K562 (cell line): ENCODE data around the gene EGFL7. TPM values are rescaled to one million over a fixed set of nuclear protein-coding genes. Genes with fewer than 3 reads are reported as not detected.

Experiments
- ATAC-seq: fragments of 200-7000 bp; cut with Tn5 transposase; 3 replicates; pipeline ENCODE4 v1.9.1; 2020; ENCODE audit warnings: moderate library complexity
- BruUV-seq: library from RNA; stranded (reverse); fragments of 400-500 nt; replicated peaks from 2 replicates; lab custom pipeline; 2021; lab: Mats Ljungman, UMichigan
- CTCF ChIA-PET: fragments of 300-600 bp; formaldehyde crosslinking; extraction: SDS; loops from one replicate; lab custom pipeline; 2021; ENCODE audit warnings: low intra/inter-chr PET ratio; lab: Yijun Ruan, JAX
- POLR2A ChIA-PET: fragments of 300-600, 350-650 bp; sonication (Branson Sonifier 250); formaldehyde crosslinking; extraction: SDS; loops from one replicate; lab custom pipeline; 2021; ENCODE audit warnings: antibody characterized with exemption, inconsistent platforms; lab: Yijun Ruan, JAX
- DNase-seq, 4 experiments: peaks; one replicate each; pipeline versions ENCODE4 v3.0.0 to v3.0.0-alpha.2; 2011 to 2018; ENCODE audit warnings: low spot score in 3 of 4, mixed read lengths in 3 of 4; ENCODE audit errors: extremely low read depth in 1 of 4
- FAIRE-seq: peaks from 2 replicates; lab custom pipeline; 2011; peaks lifted over from hg19 to GRCh38; lab: Jason Lieb, UNC
- H2AFZ ChIP-seq: 2 replicates; pipeline ENCODE4 v1.6.0; 2011; ENCODE audit warnings: low read depth, low read length, control low read depth, inconsistent platforms
- H3K27ac ChIP-seq: fragments of 200-600 bp; 3 replicates; pipeline ENCODE4 v1.8.0; 2011; ENCODE audit warnings: low read depth, mild to moderate bottlenecking, control low read depth, inconsistent platforms, low read length, moderate library complexity, mixed read lengths; ENCODE audit errors: extremely low read depth
- H3K27me3 ChIP-seq, 2 experiments: fragments of 300-600 bp in 1 of 2; 2 replicates in 1 of 2; 3 replicates in 1 of 2; pipeline versions ENCODE4 v1.6.0 to v1.8.0; 2011; ENCODE audit warnings: inconsistent platforms in 2 of 2, low read length in 2 of 2, mild to moderate bottlenecking in 1 of 2, mixed read lengths in 1 of 2, moderate library complexity in 1 of 2; ENCODE audit not compliant: control insufficient read depth in 2 of 2, insufficient read depth in 2 of 2
- H3K36me3 ChIP-seq: fragments of 300-600 bp; 3 replicates; pipeline ENCODE4 v1.8.0; 2011; ENCODE audit warnings: mild to moderate bottlenecking, low read length, inconsistent platforms; ENCODE audit not compliant: control insufficient read depth, insufficient read depth
- H3K4me1 ChIP-seq, 2 experiments: fragments of 200-600 bp in 1 of 2; replicated peaks in 1 of 2; 2 replicates in 1 of 2; 3 replicates in 1 of 2; pipeline versions ENCODE4 v1.5.1 to v1.8.0; 2011; ENCODE audit warnings: inconsistent platforms in 2 of 2, low read length in 2 of 2, mild to moderate bottlenecking in 1 of 2, mixed read lengths in 1 of 2, moderate library complexity in 1 of 2; ENCODE audit not compliant: control insufficient read depth in 2 of 2, insufficient read depth in 2 of 2
- H3K4me2 ChIP-seq: 2 replicates; pipeline ENCODE4 v1.6.1; 2011; ENCODE audit warnings: low read length, control low read depth, inconsistent platforms, mixed read lengths; ENCODE audit not compliant: insufficient read depth
- H3K4me3 ChIP-seq: fragments of 200-600 bp; sonication (generic), shearing (Covaris generic); 2 replicates; pipeline ENCODE4 v1.5.1; 2016; ENCODE audit warnings: control low read depth, inconsistent platforms
- H3K79me2 ChIP-seq: fragments of 200-600 bp; 3 replicates; pipeline ENCODE4 v1.8.0; 2011; ENCODE audit warnings: low read length, inconsistent platforms; ENCODE audit not compliant: control insufficient read depth, insufficient read depth
- H3K9ac ChIP-seq, 2 experiments: 2 replicates each; pipeline versions ENCODE4 v1.6.0 to v1.6.1; 2011; ENCODE audit warnings: low read depth in 2 of 2, low read length in 2 of 2, control low read depth in 1 of 2, inconsistent platforms in 1 of 2, mild to moderate bottlenecking in 1 of 2, mixed read lengths in 1 of 2; ENCODE audit not compliant: insufficient read depth in 1 of 2
- H3K9me1 ChIP-seq: one replicate; pipeline ENCODE4 v1.6.0; 2011; ENCODE audit warnings: inconsistent platforms, mild to moderate bottlenecking, low read length, moderate library complexity; ENCODE audit not compliant: control insufficient read depth, insufficient read depth
- H3K9me3 ChIP-seq: replicated peaks from 2 replicates; pipeline ENCODE4 v1.5.1; 2011; ENCODE audit warnings: low read depth, low read length, inconsistent platforms; ENCODE audit not compliant: control insufficient read depth, insufficient read depth
- H4K20me1 ChIP-seq: replicated peaks from 2 replicates; pipeline ENCODE4 v1.6.1; 2011; ENCODE audit warnings: low read length, inconsistent platforms, mixed read lengths; ENCODE audit not compliant: control insufficient read depth, insufficient read depth
- CBX3 ChIP-seq, 2 experiments: IDR thresholded peaks; 1 replicate in 1 of 2; 2 replicates in 1 of 2; pipeline ENCODE4 v1.6.1; 2012; ENCODE audit warnings: inconsistent platforms in 2 of 2, low read length in 2 of 2, borderline replicate concordance in 1 of 2, control low read depth in 1 of 2
- CEBPB ChIP-seq: fragments of 450-650 bp; IDR thresholded peaks from 2 replicates; pipeline ENCODE4 v1.6.1; 2016; ENCODE audit warnings: missing genetic modification characterization, missing compliant biosample characterization
- GTF2E2 ChIP-seq: fragments of 200-800 bp; sonication (Bioruptor generic); IDR thresholded peaks from 2 replicates; pipeline ENCODE4 v1.6.1; 2016; ENCODE audit warnings: missing genetic modification characterization, missing compliant biosample characterization
- HIVEP1 ChIP-seq: fragments of 250-450 bp; sonication (Bioruptor Pico); IDR thresholded peaks from 2 replicates; pipeline ENCODE4 v1.4.0; 2020; ENCODE audit warnings: mild to moderate bottlenecking
- HNRNPUL1 ChIP-seq: fragments of 200-400 bp; formaldehyde crosslinking; IDR thresholded peaks from 2 replicates; pipeline ENCODE4 v1.6.1; 2017; ENCODE audit warnings: low read length
- MECOM ChIP-seq: fragments of 250-450 bp; sonication (Bioruptor Pico); IDR thresholded peaks from 2 replicates; pipeline ENCODE4 v1.8.0; 2022; ENCODE audit warnings: inconsistent platforms
- PYGO2 ChIP-seq: fragments of 450-650 bp; IDR thresholded peaks from 2 replicates; pipeline ENCODE4 v1.6.1; 2016; ENCODE audit warnings: mild to moderate bottlenecking, missing genetic modification characterization, moderate library complexity, missing compliant biosample characterization
- RAD21 ChIP-seq, 2 experiments: fragments of 250-450 bp in 1 of 2; fragments of 450-650 bp in 1 of 2; sonication (Bioruptor Pico) in 1 of 2; formaldehyde crosslinking in 1 of 2; IDR thresholded peaks in 1 of 2; conservative IDR thresholded peaks in 1 of 2; 2 replicates each; pipeline versions ENCODE4 v1.4.0 to v1.8.0; 2020 to 2022; ENCODE audit warnings: mild to moderate bottlenecking in 2 of 2, moderate library complexity in 1 of 2
- RFX1 ChIP-seq: fragments of 450-650 bp; IDR thresholded peaks from 2 replicates; pipeline ENCODE4 v1.6.1; 2016; ENCODE audit warnings: mild to moderate bottlenecking, moderate library complexity
- SIN3A ChIP-seq, 2 experiments: fragments of 150-350 bp in 1 of 2; IDR thresholded peaks; 2 replicates each; pipeline ENCODE4 v1.6.1; 2011 to 2016; ENCODE audit warnings: borderline replicate concordance in 2 of 2, low read depth in 2 of 2, low read length in 2 of 2, mild to moderate bottlenecking in 2 of 2, moderate library complexity in 2 of 2; ENCODE audit not compliant: control insufficient read depth in 1 of 2
- TCF7 ChIP-seq: sonication (generic); IDR thresholded peaks from 2 replicates; pipeline ENCODE4 v1.6.1; 2016; ENCODE audit warnings: antibody characterized with exemption, borderline replicate concordance
- TEAD1 ChIP-seq, 2 experiments: fragments of 450-650 bp in 1 of 2; sonication (generic) in 1 of 2; formaldehyde crosslinking; IDR thresholded peaks; 2 replicates each; pipeline versions ENCODE4 v1.4.0 to v1.8.0; 2020 to 2022; ENCODE audit warnings: mild to moderate bottlenecking in 2 of 2, missing genetic modification reagents in 1 of 2
- ZC3H4 ChIP-seq: sonication (generic); formaldehyde crosslinking; IDR thresholded peaks from 2 replicates; pipeline ENCODE4 v1.9.0; 2021; ENCODE audit warnings: missing genetic modification reagents, borderline replicate concordance
- WGBS: fragments of 100-300 bp; shearing (Covaris generic); methylation state at CpG from one replicate; pipeline ENCODE4 v1.1.6; 2016; ENCODE audit warnings: low coverage, mixed read lengths; ENCODE audit not compliant: insufficient coverage; ENCODE audit errors: missing lambda C conversion rate; 5-methylcytosine and 5-hydroxymethylcytosine counted together
- in situ Hi-C: fragments of 300-500 bp; cut with MboI; formaldehyde crosslinking; loops from 4 replicates; pipeline ENCODE4 v1.15.0; 2018; ENCODE audit warnings: inconsistent platforms, mixed read lengths
- intact Hi-C: fragments of 100-400 bp; cut with micrococcal nuclease; formaldehyde crosslinking; loops from 2 replicates; pipeline ENCODE4 v1.14.2; 2022
- polyA plus RNA-seq, 8 experiments: library from polyadenylated mRNA; depleted of rRNA in 4 of 8; stranded (reverse) in 5 of 8; unstranded in 3 of 8; fragments of >200 nt; fragmentation: Nextera tagmentation in 2 of 8; fragmentation: Illumina TruSeq in 1 of 8; extraction: Ambion mirVana in 2 of 8; extraction: Trizol in 1 of 8; gene quantifications; 2 replicates each; pipeline versions ENCODE4 v1.2.1 to v1.2.3, GENCODE V29; 2011 to 2014; ENCODE audit warnings: inconsistent platforms in 1 of 8, missing spikeins in 1 of 8
- total RNA-seq, 7 experiments: library from RNA; depleted of rRNA in 6 of 7; stranded (reverse); fragments of >200 nt in 6 of 7; fragmentation: Illumina TruSeq in 2 of 7; extraction: Trizol in 2 of 7; gene quantifications; 2 replicates each; pipeline versions ENCODE4 v1.2.1 to v1.2.3, GENCODE V29; 2011 to 2021; ENCODE audit warnings: low replicate concordance in 1 of 7
- TF ChIP-seq, protein P1 (sequence below): sonication (generic); formaldehyde crosslinking; IDR thresholded peaks from 2 replicates; pipeline ENCODE4 v1.8.0; 2022; ENCODE audit warnings: mild to moderate bottlenecking, missing genetic modification reagents

The EGFL7 gene
- total and polyA plus RNA-seq, 9 of the 15 experiments (the other 6 are each of a cell fraction or from before 2014, with no cell fraction given) = 1.5 to 286 (median 55.5) TPM

DNA sequence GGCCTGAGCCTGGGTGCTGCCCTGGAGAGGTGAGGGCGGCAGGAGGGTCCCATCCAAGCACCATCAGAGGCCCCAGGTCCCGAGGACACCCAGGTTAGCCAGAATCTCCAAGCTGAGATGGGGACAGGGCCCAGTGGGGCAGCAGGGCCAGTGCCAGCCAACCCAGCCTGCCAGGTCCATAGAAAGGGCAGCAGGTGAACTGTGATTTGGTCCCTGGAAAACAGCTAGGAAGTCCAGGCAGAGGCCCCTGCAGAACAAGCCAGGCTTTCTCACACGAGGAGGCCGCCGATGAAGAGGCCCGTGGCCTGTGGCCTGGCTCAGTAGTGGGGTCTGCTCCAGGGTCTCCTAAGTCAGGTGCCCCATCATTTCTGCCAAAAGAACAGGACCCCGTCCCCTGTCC is 22.5 kb downstream of the EGFL7 start:
- DNase-seq (no peak), FAIRE-seq (no peak), ATAC-seq (no peak)
- Histone ChIP-seq H3K4me2 (no peak overlapping the region), H3K9ac (peak overlapping the region in 1 of 2 experiments; percentile 98; a peak in 2 of 4 replicates), H3K79me2 (peaks cover 57% of the 10 kb centered on the region), H2AFZ (no peak overlapping the region), H4K20me1 (peaks cover 6% of the 10 kb centered on the region; the same call in 1 of the 2 replicates), H3K27me3 (no peaks in the 10 kb centered on the region), H3K4me1 (peaks cover 6 to 77% of the 10 kb centered on the region in 2 experiments; a peak in 4 of 5 replicates), H3K9me3 (no peaks in the 10 kb centered on the region), H3K36me3 (peaks cover 20% of the 10 kb centered on the region; the same call in 1 of the 3 replicates), H3K4me3 (no peak overlapping the region), H3K9me1 (peaks cover 6% of the 10 kb centered on the region), H3K27ac (no peak overlapping the region)
- BruUV-seq = no TSS peak
- CTCF ChIA-PET = no interaction called here
- WGBS = 82% methylated on average over 7 of the region's 7 CpGs
- TF ChIP-seq ZC3H4 = no peak
- TF ChIP-seq MECOM (CRISPR knock-in tag) = no peak
- no peak for TF ChIP-seq PYGO2 (tag)
- TF ChIP-seq TEAD1 (CRISPR knock-in tag; IDR thresholded peaks at IDR 0.05) = no peak
- no peak for TF ChIP-seq CBX3 (IDR thresholded peaks at IDR 0.05; ENCODE audit: borderline replicate concordance in 1 of 2, low read length in 2 of 2)
- TF ChIP-seq TCF7 = no peak
- no peak for TF ChIP-seq RFX1
- TF ChIP-seq GTF2E2 (tag) = no peak
- TF ChIP-seq, protein P1, sequence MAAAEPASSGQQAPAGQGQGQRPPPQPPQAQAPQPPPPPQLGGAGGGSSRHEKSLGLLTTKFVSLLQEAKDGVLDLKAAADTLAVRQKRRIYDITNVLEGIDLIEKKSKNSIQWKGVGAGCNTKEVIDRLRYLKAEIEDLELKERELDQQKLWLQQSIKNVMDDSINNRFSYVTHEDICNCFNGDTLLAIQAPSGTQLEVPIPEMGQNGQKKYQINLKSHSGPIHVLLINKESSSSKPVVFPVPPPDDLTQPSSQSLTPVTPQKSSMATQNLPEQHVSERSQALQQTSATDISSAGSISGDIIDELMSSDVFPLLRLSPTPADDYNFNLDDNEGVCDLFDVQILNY = no peak
- no peak for TF ChIP-seq HNRNPUL1
- no peak for TF ChIP-seq HIVEP1 (CRISPR knock-in tag)
- TF ChIP-seq CEBPB (tag) = no peak
- no peak for TF ChIP-seq SIN3A (IDR thresholded peaks at IDR 0.05; ENCODE audit: borderline replicate concordance in 2 of 2, control insufficient read depth in 1 of 2, low read depth in 2 of 2, low read length in 2 of 2)
- TF ChIP-seq RAD21 (CRISPR knock-in tag; conservative IDR thresholded peaks at IDR 0.05 in 1 of 2, IDR thresholded peaks at IDR 0.05 in 1 of 2) = no peak
- intact Hi-C loops = no loop called here
- POLR2A ChIA-PET = interaction anchor here (0.8 to 1.0 kb wide), 2 partner anchors 11 to 728 kb away, joined by 3 read pairs; no protein-coding TSS in a partner anchor
- in situ Hi-C loops = no loop called here
